Mesenchymal stem cell (in vitro differentiated cells and primary cell): ENCODE results near the gene SFRP5.

Experiments used
- DNase-seq: peaks from one replicate; pipeline ENCODE4 v3.0.0-alpha.2; 2013
- H2AFZ ChIP-seq: one replicate; pipeline ENCODE4 v1.6.1; 2013; ENCODE audit warnings: low read depth, mild to moderate bottlenecking, control low read depth, inconsistent platforms, low read length, moderate library complexity
- H2AK5ac ChIP-seq: 2 replicates; pipeline ENCODE4 v1.6.1; 2013; ENCODE audit warnings: low read length, moderate library complexity, mild to moderate bottlenecking, inconsistent platforms; ENCODE audit not compliant: severe bottlenecking
- H2BK120ac ChIP-seq: one replicate; pipeline ENCODE4 v1.6.1; 2013; ENCODE audit warnings: low read depth, mild to moderate bottlenecking, inconsistent platforms, low read length, moderate library complexity
- H2BK12ac ChIP-seq, 2 experiments: one replicate each; pipeline ENCODE4 v1.6.1; 2013; ENCODE audit warnings: inconsistent platforms in 2 of 2, low read length in 2 of 2, mild to moderate bottlenecking in 2 of 2, moderate library complexity in 2 of 2, control low read depth in 1 of 2
- H2BK15ac ChIP-seq: one replicate; pipeline ENCODE4 v1.6.1; 2013; ENCODE audit warnings: mild to moderate bottlenecking, low read depth, inconsistent platforms; ENCODE audit not compliant: poor library complexity, severe bottlenecking
- H2BK5ac ChIP-seq: 2 replicates; pipeline ENCODE4 v1.6.1; 2013; ENCODE audit warnings: low read depth, mild to moderate bottlenecking, low read length, control low read depth, inconsistent platforms; ENCODE audit not compliant: poor library complexity, severe bottlenecking
- H3K14ac ChIP-seq, 2 experiments: one replicate each; pipeline ENCODE4 v1.6.1; 2013; ENCODE audit warnings: inconsistent platforms in 2 of 2, low read length in 2 of 2, control low read depth in 1 of 2, mild to moderate bottlenecking in 1 of 2, moderate library complexity in 1 of 2
- H3K18ac ChIP-seq, 2 experiments: one replicate each; pipeline ENCODE4 v1.6.1; 2013; ENCODE audit warnings: inconsistent platforms in 2 of 2, low read length in 2 of 2, control low read depth in 1 of 2, low read depth in 1 of 2, mild to moderate bottlenecking in 1 of 2
- H3K23ac ChIP-seq, 2 experiments: one replicate each; pipeline ENCODE4 v1.6.1; 2013; ENCODE audit warnings: inconsistent platforms in 2 of 2, low read length in 2 of 2, mild to moderate bottlenecking in 2 of 2, moderate library complexity in 2 of 2, control low read depth in 1 of 2
- H3K27ac ChIP-seq: 2 replicates; pipeline ENCODE4 v1.5.1; 2013; ENCODE audit warnings: mild to moderate bottlenecking, moderate library complexity, low read length, control low read depth, inconsistent platforms; ENCODE audit not compliant: poor library complexity, severe bottlenecking
- H3K27me3 ChIP-seq, 2 experiments: 2 replicates each; pipeline versions ENCODE4 v1.6.1 to v1.7.0; 2013; ENCODE audit warnings: low read length in 2 of 2, mild to moderate bottlenecking in 2 of 2, moderate library complexity in 2 of 2, control low read depth in 1 of 2, inconsistent platforms in 1 of 2; ENCODE audit not compliant: control insufficient read depth in 1 of 2, insufficient read depth in 1 of 2
- H3K36me3 ChIP-seq, 2 experiments: 2 replicates each; pipeline versions ENCODE4 v1.6.1 to v1.7.0; 2013; ENCODE audit warnings: low read length in 2 of 2, control low read depth in 1 of 2, inconsistent platforms in 1 of 2, low read depth in 1 of 2, mild to moderate bottlenecking in 1 of 2; ENCODE audit not compliant: insufficient read depth in 2 of 2, control insufficient read depth in 1 of 2
- H3K4ac ChIP-seq, 2 experiments: one replicate each; pipeline ENCODE4 v1.6.1; 2013; ENCODE audit warnings: inconsistent platforms in 2 of 2, low read length in 2 of 2, mild to moderate bottlenecking in 2 of 2, moderate library complexity in 2 of 2, control low read depth in 1 of 2, low read depth in 1 of 2
- H3K4me1 ChIP-seq: 2 replicates; pipeline ENCODE4 v1.6.1; 2013; ENCODE audit warnings: low read depth, low read length, control low read depth; ENCODE audit not compliant: control insufficient read depth, insufficient read depth
- H3K4me2 ChIP-seq: 2 replicates; pipeline ENCODE4 v1.6.1; 2013; ENCODE audit warnings: low read length, mild to moderate bottlenecking, inconsistent platforms; ENCODE audit not compliant: poor library complexity, severe bottlenecking
- H3K4me3 ChIP-seq, 2 experiments: 2 replicates each; pipeline versions ENCODE4 v1.5.1 to v1.7.0; 2013; ENCODE audit warnings: low read length in 2 of 2, mild to moderate bottlenecking in 2 of 2, control low read depth in 1 of 2, low read depth in 1 of 2; ENCODE audit not compliant: insufficient read depth in 1 of 2
- H3K79me1 ChIP-seq: replicated peaks from 2 replicates; pipeline ENCODE4 v1.6.1; 2013; ENCODE audit warnings: mild to moderate bottlenecking, control low read depth, low read length, inconsistent platforms; ENCODE audit not compliant: poor library complexity, severe bottlenecking
- H3K9ac ChIP-seq: 2 replicates; pipeline ENCODE4 v1.7.0; 2013; ENCODE audit warnings: mild to moderate bottlenecking, low read length, moderate library complexity
- H3K9me3 ChIP-seq: 2 replicates; pipeline ENCODE4 v1.7.0; 2013; ENCODE audit warnings: mild to moderate bottlenecking, low read length; ENCODE audit not compliant: control insufficient read depth
- H4K8ac ChIP-seq: one replicate; pipeline ENCODE4 v1.6.1; 2013; ENCODE audit warnings: inconsistent platforms, mild to moderate bottlenecking, low read length, moderate library complexity
- H4K91ac ChIP-seq: one replicate; pipeline ENCODE4 v1.6.1; 2013; ENCODE audit warnings: mild to moderate bottlenecking, low read length, inconsistent platforms
- WGBS: methylation state at CpG from one replicate; pipeline ENCODE4 v1.1.7; 2013; ENCODE audit warnings: mixed read lengths; 5-methylcytosine and 5-hydroxymethylcytosine counted together

Gene SFRP5

GRCh38 chr10:97740613-97741012 is 31.2 kb downstream of the SFRP5 start:
- H3K9me3 ChIP-seq: no peaks in the 10 kb centered on the region
- H3K23ac ChIP-seq: no peak overlapping the region
- H2AK5ac ChIP-seq: no peak overlapping the region
- no peaks in the 10 kb centered on the region for H3K27me3 ChIP-seq
- no peak overlapping the region for H3K4ac ChIP-seq
- 88% methylated on average over 2 of the region's 2 CpGs for WGBS
- H3K36me3 ChIP-seq: peaks cover 21 to 68% of the 10 kb centered on the region in 2 experiments
- peaks cover 28% of the 10 kb centered on the region for H3K79me1 ChIP-seq
- H3K14ac ChIP-seq: no peak overlapping the region
- H2BK5ac ChIP-seq: no peak overlapping the region
- no peak overlapping the region for H3K27ac ChIP-seq
- no peak overlapping the region for H3K4me2 ChIP-seq
- peak overlapping the region; percentile 26 for H3K9ac ChIP-seq
- H4K91ac ChIP-seq: no peak overlapping the region
- no peak overlapping the region for H4K8ac ChIP-seq
- no peak overlapping the region for H3K4me3 ChIP-seq
- no peak for DNase-seq
- no peak overlapping the region for H2AFZ ChIP-seq
- H2BK15ac ChIP-seq: no peak overlapping the region
- no peak overlapping the region for H2BK12ac ChIP-seq
- no peak overlapping the region for H2BK120ac ChIP-seq
- no peak overlapping the region for H3K18ac ChIP-seq
- H3K4me1 ChIP-seq: peaks cover 18% of the 10 kb centered on the region

GRCh38 chr10:97738616-97739015 is 33.2 kb downstream of the SFRP5 start:
- no peak overlapping the region for H3K4ac ChIP-seq
- H2BK120ac ChIP-seq: no peak overlapping the region
- no peak overlapping the region for H2BK15ac ChIP-seq
- H3K18ac ChIP-seq: no peak overlapping the region
- H3K27ac ChIP-seq: no peak overlapping the region
- no peak overlapping the region for H4K8ac ChIP-seq
- H3K79me1 ChIP-seq: peaks cover 20% of the 10 kb centered on the region
- no peak overlapping the region for H2AFZ ChIP-seq
- H2BK5ac ChIP-seq: no peak overlapping the region
- peak overlapping the region; percentile 99 for H3K9ac ChIP-seq
- no peak overlapping the region for H3K14ac ChIP-seq
- H3K4me2 ChIP-seq: no peak overlapping the region
- WGBS: 93% methylated on average over 3 of the region's 4 CpGs
- no peak overlapping the region for H2BK12ac ChIP-seq
- no peaks in the 10 kb centered on the region for H3K9me3 ChIP-seq
- no peak overlapping the region for H3K23ac ChIP-seq
- peaks cover 13 to 48% of the 10 kb centered on the region in 2 experiments for H3K36me3 ChIP-seq
- H2AK5ac ChIP-seq: no peak overlapping the region
- DNase-seq: no peak
- no peaks in the 10 kb centered on the region for H3K27me3 ChIP-seq
- peak overlapping the region; percentile 76 for H4K91ac ChIP-seq
- peaks cover 12% of the 10 kb centered on the region for H3K4me1 ChIP-seq
- peak overlapping the region in 1 of 2 experiments; percentile 97 for H3K4me3 ChIP-seq

- H3K23ac ChIP-seq: no peak overlapping the region
- no peak overlapping the region for H2AFZ ChIP-seq
- H2AK5ac ChIP-seq: no peak overlapping the region
- H3K27me3 ChIP-seq: no peaks in the 10 kb centered on the region
- H3K4me3 ChIP-seq: peak overlapping the region; percentile 88 to 97
- DNase-seq: no peak
- H2BK120ac ChIP-seq: no peak overlapping the region
- no peaks in the 10 kb centered on the region for H3K9me3 ChIP-seq
- peak overlapping the region; percentile 99 for H3K9ac ChIP-seq
- H2BK12ac ChIP-seq: peak overlapping the region in 1 of 2 experiments; percentile 58
- peaks cover 12% of the 10 kb centered on the region for H3K4me1 ChIP-seq
- H3K18ac ChIP-seq: no peak overlapping the region
- H3K4ac ChIP-seq: peak overlapping the region in 1 of 2 experiments; percentile 11
- no peak overlapping the region for H2BK15ac ChIP-seq
- peak overlapping the region; percentile 80 for H3K4me2 ChIP-seq
- 34% methylated on average over 14 of the region's 14 CpGs for WGBS
- H4K8ac ChIP-seq: no peak overlapping the region
- no peak overlapping the region for H2BK5ac ChIP-seq
- peaks cover 18% of the 10 kb centered on the region for H3K79me1 ChIP-seq
- H4K91ac ChIP-seq: no peak overlapping the region
- peak overlapping the region in 1 of 2 experiments; percentile 67 for H3K14ac ChIP-seq
- H3K27ac ChIP-seq: no peak overlapping the region
- peaks cover 6 to 40% of the 10 kb centered on the region in 2 experiments for H3K36me3 ChIP-seq
Observed at GRCh38 chr10:97737770-97738265, 34.0 kb downstream of the SFRP5 start.

- H2BK12ac ChIP-seq: peak within 1 kb of the TSS in 1 of 2 experiments; percentile 58
- H2BK15ac ChIP-seq: peak within 1 kb of the TSS; percentile 71
- H3K18ac ChIP-seq: peak within 1 kb of the TSS; percentile 86 to 96
- H3K4me2 ChIP-seq: peak within 1 kb of the TSS; percentile 80
- no peaks in the 10 kb centered on the region for H3K27me3 ChIP-seq
- peak within 1 kb of the TSS; percentile 99 for H3K9ac ChIP-seq
- peaks cover 4 to 36% of the 10 kb centered on the region in 2 experiments for H3K36me3 ChIP-seq
- no peak within 1 kb of the TSS for H2BK120ac ChIP-seq
- peak within 1 kb of the TSS; percentile 26 for H2BK5ac ChIP-seq
- under 1% methylated on average over 72 of the region's 72 CpGs for WGBS
- peaks cover 18% of the 10 kb centered on the region for H3K79me1 ChIP-seq
- peak; percentile 91 for DNase-seq
- H4K91ac ChIP-seq: peak within 1 kb of the TSS; percentile 83
- H3K9me3 ChIP-seq: no peaks in the 10 kb centered on the region
- peak within 1 kb of the TSS; percentile 77 for H2AFZ ChIP-seq
- H3K14ac ChIP-seq: peak within 1 kb of the TSS in 1 of 2 experiments; percentile 96
- peak within 1 kb of the TSS; percentile 95 for H4K8ac ChIP-seq
- peak within 1 kb of the TSS; percentile 88 to 97 for H3K4me3 ChIP-seq
- H3K4ac ChIP-seq: peak within 1 kb of the TSS; percentile 49 to 83
- H3K23ac ChIP-seq: peak within 1 kb of the TSS in 1 of 2 experiments; percentile 36
- peaks cover 12% of the 10 kb centered on the region for H3K4me1 ChIP-seq
- H2AK5ac ChIP-seq: no peak within 1 kb of the TSS
- H3K27ac ChIP-seq: peak within 1 kb of the TSS; percentile 41
Observed at GRCh38 chr10:97736902-97737769, 34.7 kb downstream of the SFRP5 start, which contains the start of gene ZFYVE27. ZFYVE27 (plus strand) TSS chr10:97737128; CDS start chr10:97738478, 1,350 bp downstream.
